BE2C (cell line): ENCODE results near the gene SMYD2.

Experiments used
- DNase-seq: peaks from one replicate; pipeline ENCODE4 v3.0.0-alpha.2; 2020
- H3K27me3 ChIP-seq: fragments of 250-450 bp; sonication (Bioruptor Pico); 2 replicates; pipeline ENCODE4 v1.5.1; 2020; ENCODE audit warnings: mild to moderate bottlenecking
- H3K36me3 ChIP-seq: fragments of 250-450 bp; sonication (Bioruptor Pico); 2 replicates; pipeline ENCODE4 v1.5.1; 2020; ENCODE audit warnings: mild to moderate bottlenecking
- H3K4me1 ChIP-seq: fragments of 250-450 bp; sonication (Bioruptor Pico); 2 replicates; pipeline ENCODE4 v1.5.1; 2020
- H3K4me3 ChIP-seq: 2 replicates; pipeline ENCODE4 v1.5.1; 2011; ENCODE audit warnings: low read depth, low read length
- H3K9me3 ChIP-seq: fragments of 250-450 bp; sonication (Bioruptor Pico); 2 replicates; pipeline ENCODE4 v1.5.1; 2020
- TF ChIP-seq, protein P1 (sequence below): IDR thresholded peaks from 2 replicates; pipeline ENCODE4 v1.5.1; 2012; ENCODE audit warnings: mild to moderate bottlenecking, low read depth, low read length

Gene SMYD2

GRCh38 chr1:214244841-214245240 lies 36.1 kb upstream of the SMYD2 start:
- Histone ChIP-seq H3K36me3 (no peaks in the 10 kb centered on the region), H3K4me1 (no peaks in the 10 kb centered on the region), H3K9me3 (no peaks in the 10 kb centered on the region), H3K27me3 (no peaks in the 10 kb centered on the region), H3K4me3 (no peak overlapping the region)
- DNase-seq = no peak
- TF ChIP-seq, protein P1, sequence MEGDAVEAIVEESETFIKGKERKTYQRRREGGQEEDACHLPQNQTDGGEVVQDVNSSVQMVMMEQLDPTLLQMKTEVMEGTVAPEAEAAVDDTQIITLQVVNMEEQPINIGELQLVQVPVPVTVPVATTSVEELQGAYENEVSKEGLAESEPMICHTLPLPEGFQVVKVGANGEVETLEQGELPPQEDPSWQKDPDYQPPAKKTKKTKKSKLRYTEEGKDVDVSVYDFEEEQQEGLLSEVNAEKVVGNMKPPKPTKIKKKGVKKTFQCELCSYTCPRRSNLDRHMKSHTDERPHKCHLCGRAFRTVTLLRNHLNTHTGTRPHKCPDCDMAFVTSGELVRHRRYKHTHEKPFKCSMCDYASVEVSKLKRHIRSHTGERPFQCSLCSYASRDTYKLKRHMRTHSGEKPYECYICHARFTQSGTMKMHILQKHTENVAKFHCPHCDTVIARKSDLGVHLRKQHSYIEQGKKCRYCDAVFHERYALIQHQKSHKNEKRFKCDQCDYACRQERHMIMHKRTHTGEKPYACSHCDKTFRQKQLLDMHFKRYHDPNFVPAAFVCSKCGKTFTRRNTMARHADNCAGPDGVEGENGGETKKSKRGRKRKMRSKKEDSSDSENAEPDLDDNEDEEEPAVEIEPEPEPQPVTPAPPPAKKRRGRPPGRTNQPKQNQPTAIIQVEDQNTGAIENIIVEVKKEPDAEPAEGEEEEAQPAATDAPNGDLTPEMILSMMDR = no peak

- DNase-seq = no peak
- Histone ChIP-seq H3K36me3 (no peaks in the 10 kb centered on the region), H3K27me3 (no peaks in the 10 kb centered on the region), H3K4me3 (no peak overlapping the region), H3K9me3 (no peaks in the 10 kb centered on the region), H3K4me1 (no peaks in the 10 kb centered on the region)
- TF ChIP-seq, protein P1 = no peak
Measured at GRCh38 chr1:214247501-214248041, 33.4 kb upstream of the SMYD2 start.

DNA sequence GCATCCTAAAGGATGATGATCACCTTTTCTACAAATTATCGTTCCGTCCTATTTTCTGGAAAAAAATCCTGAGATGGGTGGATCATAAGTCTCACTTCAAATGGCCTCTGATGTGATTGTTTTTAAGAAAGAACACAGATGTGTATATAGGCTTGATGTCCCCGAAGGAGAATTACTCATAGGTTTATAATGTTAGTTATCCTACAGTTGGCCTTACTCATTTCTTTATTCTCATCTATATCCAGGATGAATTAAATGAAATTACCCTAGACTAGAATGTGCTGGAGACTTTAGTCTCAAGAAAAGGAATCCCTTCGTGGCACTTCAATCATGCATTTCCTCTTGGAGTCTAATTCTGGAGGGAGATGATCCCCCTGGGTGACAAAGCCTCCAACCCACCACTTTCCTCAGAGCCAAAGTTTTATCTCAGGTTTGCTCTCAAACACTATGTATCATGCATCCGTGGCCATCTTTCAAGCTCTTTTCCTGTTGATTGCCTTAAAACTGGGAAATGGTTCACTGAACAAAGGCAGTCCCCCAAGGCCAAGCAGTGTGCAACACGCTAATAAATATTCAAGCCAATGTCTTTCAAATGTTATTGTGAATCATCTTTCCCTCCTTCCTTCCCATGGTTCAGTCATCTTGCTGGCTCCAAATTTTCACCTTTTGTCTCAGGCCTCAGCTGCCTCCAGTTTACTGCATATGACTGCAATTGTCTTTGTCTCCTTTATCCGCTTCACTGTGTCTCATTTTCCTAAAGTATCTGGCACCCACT lies 32.5 kb upstream of the SMYD2 start:
- TF ChIP-seq, protein P1 = no peak
- Histone ChIP-seq H3K27me3 (no peaks in the 10 kb centered on the region), H3K4me3 (no peak overlapping the region), H3K36me3 (no peaks in the 10 kb centered on the region), H3K9me3 (no peaks in the 10 kb centered on the region), H3K4me1 (no peaks in the 10 kb centered on the region)
- DNase-seq = no peak

DNA sequence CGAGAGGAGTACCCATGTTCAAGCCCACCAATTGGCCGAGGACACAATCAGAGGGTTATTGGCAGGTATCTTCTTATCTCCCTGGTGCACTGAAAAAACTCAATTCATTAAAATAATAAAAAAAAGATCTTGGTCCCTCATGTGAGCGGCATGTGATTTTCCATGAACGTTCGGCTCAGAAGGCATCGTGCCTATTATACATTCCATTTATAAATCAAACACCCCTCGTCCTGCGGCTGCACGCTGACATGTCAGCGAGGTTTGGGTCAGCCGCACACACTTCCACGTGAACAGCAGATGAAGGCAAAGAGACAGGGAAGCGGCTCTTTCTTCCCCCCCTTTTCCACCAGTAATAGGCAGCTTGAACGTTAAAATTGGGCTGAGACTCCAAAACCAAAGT lies 31.3 kb upstream of the SMYD2 start:
- Histone ChIP-seq H3K9me3 (no peaks in the 10 kb centered on the region), H3K4me1 (no peaks in the 10 kb centered on the region), H3K36me3 (no peaks in the 10 kb centered on the region), H3K4me3 (no peak overlapping the region), H3K27me3 (no peaks in the 10 kb centered on the region)
- TF ChIP-seq, protein P1 = no peak
- DNase-seq = no peak

GRCh38 chr1:214251354-214251753 lies 29.6 kb upstream of the SMYD2 start:
- TF ChIP-seq, protein P1 = no peak
- H3K9me3 ChIP-seq = no peaks in the 10 kb centered on the region

GRCh38 chr1:214255509-214255908 lies 25.4 kb upstream of the SMYD2 start:
- Histone ChIP-seq H3K4me1 (no peaks in the 10 kb centered on the region), H3K27me3 (no peaks in the 10 kb centered on the region), H3K9me3 (no peaks in the 10 kb centered on the region), H3K36me3 (no peaks in the 10 kb centered on the region), H3K4me3 (no peak overlapping the region)
- TF ChIP-seq, protein P1 = no peak
- no peak for DNase-seq

More at GRCh38 chr1:214251354-214251753, 29.6 kb upstream of the SMYD2 start:
- Histone ChIP-seq H3K4me3 (no peak overlapping the region), H3K4me1 (no peaks in the 10 kb centered on the region), H3K27me3 (no peaks in the 10 kb centered on the region), H3K36me3 (no peaks in the 10 kb centered on the region)
- no peak for DNase-seq
